Dermis blood vessel endothelial cell (primary cell): ENCODE results near the gene LRRC8A. TPM values are rescaled to one million over a fixed set of nuclear protein-coding genes. Genes with fewer than 3 reads are reported as not detected.
"Not testable (repeated sequence)": the region's sequence is repeated elsewhere in the genome, so short reads cannot be mapped to it uniquely, and the experiment has no call there.

Experiments used
- DNase-seq: peaks from one replicate; pipeline ENCODE4 v3.0.0; 2010
- total RNA-seq: library from RNA; depleted of rRNA; stranded (reverse); fragments of >200 nt; gene quantifications from 2 replicates; pipeline ENCODE4 v1.2.3, GENCODE V29; 2014

The LRRC8A gene
- total RNA-seq = 102 and 154 TPM in 2 replicates

GRCh38 chr9:128881884-128882676 lies at the start of gene LRRC8A, which contains the start of gene KYAT1:
Gene LRRC8A, plus strand, starts transcription at chr9:128882133. Its CDS starts 25,032 bp downstream, at chr9:128907165.
Gene KYAT1, minus strand, starts transcription at chr9:128881950. Its CDS starts 36,545 bp downstream, at chr9:128845405.
- DNase-seq = peak; percentile 97

DNA sequence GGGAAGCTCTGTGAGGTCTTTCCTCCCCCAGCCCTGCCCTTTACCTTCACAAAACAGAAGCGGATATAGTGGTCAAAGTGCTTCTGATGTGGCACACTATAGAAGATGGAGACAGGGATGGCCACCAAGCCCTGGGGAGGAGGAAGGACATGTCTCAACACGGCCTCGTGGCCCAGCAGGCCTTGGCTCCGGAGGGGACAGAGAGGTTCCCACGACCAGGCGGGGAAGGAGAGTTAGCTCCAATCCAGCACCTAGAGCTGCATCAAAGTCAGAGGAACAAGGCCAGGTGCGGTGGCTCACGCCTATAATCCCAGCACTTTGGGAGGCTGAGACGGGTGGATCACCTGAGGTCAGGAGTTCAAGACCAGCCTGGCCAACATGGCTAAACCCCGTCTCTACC lies 48.2 kb upstream of the LRRC8A start:
- DNase-seq = no peak

- DNase-seq = no peak
Observed at GRCh38 chr9:128835246-128836210, 46.4 kb upstream of the LRRC8A start.

DNA sequence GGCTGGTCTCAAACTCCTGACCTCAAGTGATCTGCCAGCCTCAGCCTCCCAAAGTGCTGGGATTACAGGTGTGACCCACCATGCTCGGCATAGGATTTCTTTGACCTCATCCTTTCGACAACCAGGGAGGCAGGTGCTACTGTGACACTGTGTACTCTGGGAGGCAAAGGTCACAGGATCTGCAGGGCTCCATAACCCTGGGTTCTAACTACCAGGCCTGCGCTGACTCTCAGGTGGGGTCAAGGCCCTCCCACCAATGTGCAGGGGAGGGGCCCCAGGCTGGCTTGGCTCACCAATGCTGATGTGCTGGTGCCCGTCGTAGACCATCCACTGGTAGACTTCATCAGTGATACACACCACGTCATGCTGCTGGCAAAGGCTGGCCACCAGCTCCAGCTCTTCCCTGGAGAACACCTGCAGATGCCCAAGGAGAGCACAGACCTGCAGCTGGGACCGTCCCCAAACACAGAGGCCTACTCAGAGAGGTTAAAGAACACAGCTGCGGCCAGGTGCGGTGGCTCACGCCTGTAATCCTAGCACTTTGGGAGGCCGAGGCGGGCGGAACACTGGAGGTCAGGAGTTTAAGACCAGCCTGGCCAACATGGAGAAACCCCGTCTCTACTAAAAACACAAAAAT lies 45.3 kb upstream of the LRRC8A start:
- no peak for DNase-seq

- no peak for DNase-seq
Observed at GRCh38 chr9:128838338-128838737, 43.6 kb upstream of the LRRC8A start.

DNA sequence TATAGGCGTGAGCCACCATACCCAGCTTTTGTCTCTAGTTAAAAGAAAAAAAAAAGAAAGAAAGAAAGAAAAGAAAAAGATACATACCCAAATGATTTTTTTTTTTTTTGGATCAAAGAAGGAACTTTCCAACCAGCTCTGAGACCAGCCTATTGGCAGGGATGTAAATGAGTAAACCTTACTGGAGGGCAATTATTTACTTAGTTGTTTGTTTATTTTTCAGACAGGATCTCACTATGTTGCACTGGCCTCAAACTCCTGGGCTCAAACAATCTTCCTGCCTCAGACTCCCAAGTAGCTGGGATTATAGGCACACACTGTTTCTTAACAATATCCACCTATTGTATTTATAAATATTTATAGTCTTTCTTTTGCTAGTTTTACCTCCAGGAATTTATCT lies 41.4 kb upstream of the LRRC8A start:
- no peak for DNase-seq

- DNase-seq = no peak
Observed at GRCh38 chr9:128841694-128842492, 40.0 kb upstream of the LRRC8A start.

DNA sequence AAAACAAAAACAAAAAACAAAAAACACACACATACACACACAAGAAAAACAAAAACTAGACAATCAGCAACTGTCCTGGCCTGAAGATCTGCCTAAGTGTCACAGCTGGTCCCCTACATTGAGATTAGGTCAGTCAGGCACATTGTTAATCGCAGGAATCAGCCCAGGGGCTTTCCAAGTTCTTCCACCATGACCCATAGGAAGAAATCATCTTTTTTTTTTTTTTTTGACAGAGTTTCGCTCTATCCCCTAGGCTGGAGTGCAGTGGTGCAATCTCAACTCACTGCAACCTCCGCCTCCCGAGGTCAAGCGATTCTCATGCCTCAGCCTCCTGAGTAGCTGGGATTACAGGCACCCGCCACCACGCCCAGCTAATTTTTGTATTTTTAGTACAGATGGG lies 38.8 kb upstream of the LRRC8A start:
- not testable (repeated sequence) for DNase-seq

GRCh38 chr9:128845186-128845931 lies 36.6 kb upstream of the LRRC8A start:
- DNase-seq = no peak

DNA sequence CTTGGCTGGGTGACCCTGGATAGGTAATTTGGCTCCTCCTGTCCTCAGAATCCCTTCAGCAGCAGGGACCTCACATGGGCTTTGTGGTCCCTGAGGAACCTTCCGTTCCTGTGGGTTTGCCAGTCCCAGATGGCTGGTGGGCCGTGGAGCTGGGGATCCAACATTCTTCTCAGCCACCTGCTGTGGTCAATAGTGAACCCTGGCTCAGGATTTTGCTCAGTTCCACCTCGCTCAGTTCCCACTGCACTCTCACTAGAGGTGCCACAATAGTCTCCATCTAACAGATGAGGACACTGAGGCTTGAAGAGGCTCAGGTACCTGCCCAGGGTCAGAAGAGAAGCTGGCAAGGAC lies 35.3 kb upstream of the LRRC8A start:
- no peak for DNase-seq

DNA sequence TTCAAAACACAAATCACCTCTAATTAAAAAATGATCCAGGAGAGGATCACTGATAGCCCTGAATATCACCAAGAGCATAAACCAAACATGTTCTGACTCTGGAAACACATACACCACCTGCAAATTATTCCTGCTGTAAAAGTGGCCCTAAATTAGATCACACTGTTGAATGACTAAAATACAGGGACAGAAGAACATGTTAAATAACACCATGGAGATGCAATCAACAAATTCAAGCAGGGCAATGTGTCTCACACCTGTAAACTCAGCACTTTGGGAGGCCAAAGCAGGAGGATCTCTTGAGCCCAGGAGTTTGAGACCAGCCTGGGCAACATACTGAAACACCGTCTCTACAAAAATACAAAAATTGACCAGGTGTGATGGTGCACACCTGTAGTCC lies 34.1 kb upstream of the LRRC8A start:
- DNase-seq = no peak

GRCh38 chr9:128851024-128851423 lies 30.9 kb upstream of the LRRC8A start:
- not testable (repeated sequence) for DNase-seq

DNA sequence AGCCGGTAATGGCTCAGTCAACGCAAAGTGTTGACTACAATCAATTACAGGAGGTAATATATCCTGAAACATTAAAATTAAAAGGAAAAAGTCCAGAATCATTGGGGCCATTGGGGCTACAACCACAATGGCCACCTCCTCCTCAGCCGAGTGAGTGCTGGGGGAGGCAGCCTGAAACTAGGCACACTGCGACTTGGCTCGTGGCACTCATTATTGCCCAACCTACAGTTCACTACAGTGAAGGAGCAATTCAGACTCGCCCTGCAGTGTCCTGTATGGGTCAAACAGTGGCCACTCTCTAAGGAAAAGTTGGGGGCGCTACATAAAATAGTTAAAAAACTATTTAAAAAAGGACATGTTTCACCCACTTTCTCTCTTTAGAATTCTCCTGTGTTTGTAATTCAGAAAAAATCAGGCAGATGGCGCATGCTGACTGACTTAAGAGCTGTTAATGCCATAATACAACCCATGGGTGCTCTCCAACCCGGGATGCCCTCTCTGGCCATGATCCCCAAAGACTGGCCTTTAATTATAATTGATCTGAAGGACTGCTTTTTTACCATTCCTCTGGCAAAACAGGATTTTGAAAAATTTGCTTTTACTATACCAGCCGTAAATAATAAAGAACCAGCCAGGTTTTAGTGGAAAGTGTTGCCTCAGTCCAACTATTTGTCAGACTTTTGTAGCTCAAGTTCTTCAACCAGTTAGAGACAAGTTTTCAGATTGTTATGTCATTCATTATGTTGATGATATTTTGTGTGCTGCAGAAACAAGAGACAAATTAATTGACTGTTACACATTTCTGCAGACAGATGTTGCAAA lies 29.9 kb upstream of the LRRC8A start:
- peak; percentile 66 for DNase-seq

DNA sequence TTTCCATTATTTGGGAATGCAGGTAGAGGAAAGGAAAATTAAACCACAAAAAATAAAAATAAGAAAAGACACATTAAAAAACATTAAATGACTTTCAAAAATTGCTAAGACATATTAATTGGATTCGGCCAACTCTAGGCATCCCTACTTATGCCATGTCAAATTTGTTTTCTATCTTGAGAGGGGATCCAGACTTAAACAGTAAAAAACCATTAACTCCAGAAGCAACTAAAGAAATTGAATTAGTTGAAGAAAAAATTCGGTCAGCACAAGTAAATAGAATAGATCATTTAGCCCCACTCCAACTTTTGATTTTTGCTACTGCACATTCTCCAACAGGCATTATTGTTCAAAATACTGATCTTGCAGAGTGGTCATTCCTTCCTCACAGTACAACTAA lies 29.3 kb upstream of the LRRC8A start:
- not testable (repeated sequence) for DNase-seq

DNA sequence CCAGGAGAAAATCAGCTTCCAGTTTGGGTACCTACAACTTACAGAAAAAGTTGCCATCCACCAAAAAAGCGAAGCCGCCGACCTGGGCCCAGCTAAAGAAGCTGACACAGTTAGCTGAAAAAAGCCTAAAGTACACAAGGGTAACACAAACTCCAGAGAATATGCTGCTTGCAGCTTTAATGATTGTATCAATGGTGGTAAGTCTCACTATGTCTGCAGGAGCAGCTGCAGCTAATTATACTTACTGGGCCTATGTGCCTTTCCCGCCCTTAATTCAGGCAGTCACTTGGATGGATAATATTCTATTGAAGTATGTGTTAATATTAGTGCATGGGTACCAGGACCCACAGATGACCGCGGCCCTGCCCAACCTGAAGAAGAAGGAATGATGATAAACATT lies 27.5 kb upstream of the LRRC8A start:
- not testable (repeated sequence) for DNase-seq

DNA sequence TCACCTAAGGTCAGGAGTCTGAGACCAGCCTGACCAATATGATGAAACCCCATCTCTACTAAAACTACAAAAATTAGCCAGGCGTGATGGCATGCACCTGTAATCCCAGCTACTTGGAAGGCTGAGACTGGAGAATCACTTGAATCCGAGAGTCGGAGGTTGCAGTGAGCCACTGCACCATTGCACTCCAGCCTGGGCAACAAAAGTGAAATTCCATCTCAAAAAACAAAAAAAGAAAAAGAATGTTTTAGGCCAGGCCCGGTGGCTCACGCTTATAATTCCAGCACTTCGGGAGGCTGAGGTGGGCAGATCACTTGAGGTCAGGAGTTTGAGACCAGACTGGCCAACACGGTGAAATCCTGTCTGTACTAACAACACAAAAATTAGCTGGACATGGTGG lies 23.5 kb upstream of the LRRC8A start:
- not testable (repeated sequence) for DNase-seq

DNA sequence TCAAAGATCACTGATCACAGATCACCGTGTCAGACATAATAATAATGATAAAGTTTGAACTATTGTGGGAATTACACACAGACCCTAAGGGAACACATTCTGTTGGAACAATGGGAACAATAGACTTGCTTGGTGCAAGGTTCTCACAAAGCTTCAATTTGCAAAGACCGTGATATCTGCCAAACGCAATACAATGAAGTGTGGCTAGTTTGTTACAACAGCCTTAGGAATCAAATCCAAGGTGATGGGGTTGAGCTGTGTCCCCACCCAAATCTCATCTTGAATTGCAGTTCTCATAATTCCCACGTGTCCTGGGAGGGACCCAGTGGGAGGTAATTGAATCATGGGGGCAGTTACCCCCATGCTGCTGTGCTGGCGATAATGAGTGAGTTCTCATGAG lies 21.0 kb upstream of the LRRC8A start:
- no peak for DNase-seq

DNA sequence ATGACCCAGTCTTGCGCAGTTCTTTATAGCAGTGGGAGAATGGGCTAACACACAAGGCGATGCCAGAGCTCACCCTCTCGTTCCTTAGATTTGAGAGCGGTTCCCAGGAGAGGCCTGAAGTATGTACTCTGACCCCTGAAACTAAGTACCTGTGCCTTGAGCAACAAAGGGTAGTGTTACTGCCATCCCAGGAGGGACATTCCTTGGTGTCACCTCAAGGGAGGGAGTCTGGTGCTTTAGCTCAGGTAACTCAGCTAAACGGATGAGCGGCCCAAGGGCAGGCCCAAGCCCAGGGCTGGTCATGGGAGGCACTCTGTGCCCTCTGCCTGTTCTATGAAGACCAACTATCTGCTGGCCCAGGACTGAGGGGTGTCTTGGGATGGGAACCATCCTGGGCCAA lies 20.4 kb upstream of the LRRC8A start:
- DNase-seq = no peak

DNA sequence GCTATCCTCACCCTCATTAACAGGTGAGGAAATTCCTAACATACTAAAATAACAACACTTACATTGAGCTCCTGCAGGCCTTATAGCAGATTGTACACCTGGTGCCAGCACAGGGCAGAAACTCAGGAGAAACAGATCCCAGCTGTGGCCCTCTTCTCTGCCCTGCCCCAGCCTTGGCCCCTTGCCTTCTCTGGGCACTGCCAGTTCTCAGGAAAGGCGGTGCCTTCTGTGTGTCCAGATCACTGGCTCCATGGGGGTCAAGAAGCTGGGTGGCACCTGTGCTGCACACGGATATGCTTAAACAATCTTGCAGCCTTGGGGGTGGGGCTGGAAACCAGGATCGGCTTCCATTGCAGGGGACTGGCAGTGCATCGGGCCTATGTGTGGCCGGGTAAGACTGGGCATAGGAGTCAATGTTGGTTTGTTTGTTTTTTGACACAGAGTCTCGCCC lies 19.5 kb upstream of the LRRC8A start:
- DNase-seq = no peak

- DNase-seq = peak; percentile 85
Observed at GRCh38 chr9:128863647-128864046, 18.3 kb upstream of the LRRC8A start.
